Adrenal gland (tissue), 12 donors: Measurements from ENCODE around the gene RPP30. TPM values are rescaled to one million over a fixed set of nuclear protein-coding genes. Genes with fewer than 3 reads are reported as not detected.
A peak's percentile ranks its signal among the peaks of the same experiment; 100 is the strongest.

Experiments used
- DNase-seq, 7 donors: peaks; one replicate each; pipeline ENCODE4 v3.0.0-alpha.2; 2019 to 2020
- H3K27ac ChIP-seq, 5 donors: fragments of 200-600 bp; sonication (generic) in 4 of 5; 1 replicate in 3 of 5; 2 replicates in 2 of 5; pipeline versions ENCODE4 v1.5.1 to v1.8.0; 2016 to 2020; ENCODE audit warnings: mild to moderate bottlenecking in 1 of 5
- H3K27me3 ChIP-seq: fragments of 200-600 bp; 2 replicates; pipeline ENCODE4 v1.8.0; 2021
- H3K36me3 ChIP-seq, 2 donors: fragments of 200-600 bp; replicated peaks in 1 of 2; 1 replicate in 1 of 2; 2 replicates in 1 of 2; pipeline versions ENCODE4 v1.5.1 to v1.8.0; 2018 to 2022
- H3K4me1 ChIP-seq, 2 donors: fragments of 200-600 bp; replicated peaks in 1 of 2; 1 replicate in 1 of 2; 2 replicates in 1 of 2; pipeline versions ENCODE4 v1.5.1 to v1.8.0; 2018 to 2021
- H3K4me3 ChIP-seq, 4 donors: fragments of 200-600 bp; sonication (generic) in 3 of 4; one replicate each; pipeline ENCODE4 v1.5.1; 2016 to 2018
- H3K9me3 ChIP-seq, 3 donors: fragments of 200-600 bp; sonication (generic) in 1 of 3; replicated peaks in 1 of 3; 1 replicate in 2 of 3; 2 replicates in 1 of 3; pipeline versions ENCODE4 v1.5.1 to v1.8.0; 2016 to 2021
- POLR2A ChIP-seq, 2 donors: fragments of 450-650 bp; IDR thresholded peaks; one replicate each; pipeline ENCODE4 v1.6.1; 2017; ENCODE audit warnings: antibody characterized with exemption in 2 of 2, mild to moderate bottlenecking in 2 of 2, moderate library complexity in 1 of 2
- WGBS, 4 donors: extraction: QIAGEN DNeasy Blood & Tissue Kit in 2 of 4; methylation state at CpG; one replicate each; pipeline versions ENCODE4 v1.1.5 to v1.1.7; 2013 to 2017; 5-methylcytosine and 5-hydroxymethylcytosine counted together
- intact Hi-C, 2 donors: fragments of 100-400 bp; cut with DNase I; formaldehyde crosslinking; loops; one replicate each; pipeline versions ENCODE4 v1.14.1 to v1.15.0; 2022 to 2023
- polyA plus RNA-seq, 3 donors: library from polyadenylated mRNA; stranded (reverse); fragments of 200-250 nt in 2 of 3; fragments of 350-450 nt in 1 of 3; fragmentation: Illumina TruSeq in 1 of 3; extraction: RNeasy Lipid Tissue Mini Kit (QIAGEN cat#74804) in 1 of 3; gene quantifications; one replicate each; pipeline ENCODE4 v1.2.3, GENCODE V29; 2013 to 2014
- total RNA-seq, 9 donors: library from RNA; depleted of rRNA in 4 of 9; stranded (reverse); fragments of >200 nt in 4 of 9; fragments of 120-200 nt in 1 of 9; fragmentation: NEBNext Ultra II Directional in 1 of 9; extraction: Animal tissue kit (Norgen Biotek cat#: 25700) in 1 of 9; gene quantifications; one replicate each; pipeline versions ENCODE4 v1.1.0 to v1.2.4, GENCODE V29; 2013 to 2023
- TF ChIP-seq, protein P1 (sequence below), 6 experiments: fragments of 450-650 bp in 4 of 6; fragments of 200-600 bp in 2 of 6; sonication (generic) in 1 of 6; IDR thresholded peaks; 1 replicate in 5 of 6; 2 replicates in 1 of 6; pipeline versions ENCODE4 v1.5.1 to v1.8.0; 2016 to 2021; ENCODE audit warnings: antibody characterized with exemption in 6 of 6, mild to moderate bottlenecking in 2 of 6, moderate library complexity in 1 of 6
- donor health status: healthy with polysubstance abuse.
- donor health status: Bipolar disorder and iron deficiency.
- donor health status: DM: yes; HTN: yes; CAD: no.
- donor health status: DM: no; HTN: no; CAD: no.
- donor health status: DM: no; HTN: no; CAD: no.
- donor health status: DM: yes; HTN: yes; CAD: no.

The RPP30 gene
- total and polyA plus RNA-seq, 12 donors: 18.6 to 60.7 (median 27.5) TPM

DNA sequence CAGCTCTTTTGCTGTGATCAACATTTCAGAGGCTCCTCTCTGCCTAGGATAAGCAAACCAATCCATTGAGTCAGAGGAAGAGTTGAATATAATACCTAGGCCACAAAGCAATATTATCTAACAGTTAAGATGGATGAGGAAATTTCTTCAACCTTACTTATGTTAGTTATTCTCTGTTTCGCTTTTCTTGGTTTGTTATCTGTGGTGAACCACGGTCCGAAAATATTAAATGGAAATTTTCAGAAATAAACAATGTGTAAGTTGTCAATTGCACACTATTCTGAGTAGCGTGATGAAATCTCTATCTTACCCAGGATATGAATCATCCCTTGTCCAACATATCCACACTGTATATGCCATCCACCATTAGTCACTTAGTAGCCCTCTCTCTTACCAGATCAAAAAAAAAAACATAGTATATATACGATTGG is 12.4 kb upstream of the RPP30 start:
- H3K4me3 ChIP-seq: no peak overlapping the region
- TF ChIP-seq, protein P1, sequence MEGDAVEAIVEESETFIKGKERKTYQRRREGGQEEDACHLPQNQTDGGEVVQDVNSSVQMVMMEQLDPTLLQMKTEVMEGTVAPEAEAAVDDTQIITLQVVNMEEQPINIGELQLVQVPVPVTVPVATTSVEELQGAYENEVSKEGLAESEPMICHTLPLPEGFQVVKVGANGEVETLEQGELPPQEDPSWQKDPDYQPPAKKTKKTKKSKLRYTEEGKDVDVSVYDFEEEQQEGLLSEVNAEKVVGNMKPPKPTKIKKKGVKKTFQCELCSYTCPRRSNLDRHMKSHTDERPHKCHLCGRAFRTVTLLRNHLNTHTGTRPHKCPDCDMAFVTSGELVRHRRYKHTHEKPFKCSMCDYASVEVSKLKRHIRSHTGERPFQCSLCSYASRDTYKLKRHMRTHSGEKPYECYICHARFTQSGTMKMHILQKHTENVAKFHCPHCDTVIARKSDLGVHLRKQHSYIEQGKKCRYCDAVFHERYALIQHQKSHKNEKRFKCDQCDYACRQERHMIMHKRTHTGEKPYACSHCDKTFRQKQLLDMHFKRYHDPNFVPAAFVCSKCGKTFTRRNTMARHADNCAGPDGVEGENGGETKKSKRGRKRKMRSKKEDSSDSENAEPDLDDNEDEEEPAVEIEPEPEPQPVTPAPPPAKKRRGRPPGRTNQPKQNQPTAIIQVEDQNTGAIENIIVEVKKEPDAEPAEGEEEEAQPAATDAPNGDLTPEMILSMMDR (IDR thresholded peaks at IDR 0.05): no peak
- no peak for TF ChIP-seq POLR2A (IDR thresholded peaks at IDR 0.05)
- intact Hi-C loops: no loop called here
- H3K27ac ChIP-seq: no peak overlapping the region
- 71 to 84% (median 81%) methylated on average over 5 of the region's 5 CpGs for WGBS, 4 donors
- H3K27me3 ChIP-seq: peaks cover 30% of the 10 kb centered on the region
- DNase-seq: no peak
- no peaks in the 10 kb centered on the region for H3K9me3 ChIP-seq
- H3K4me1 ChIP-seq: peaks cover 0 to 10% of the 10 kb centered on the region in 2 donors
- no peaks in the 10 kb centered on the region for H3K36me3 ChIP-seq

DNA sequence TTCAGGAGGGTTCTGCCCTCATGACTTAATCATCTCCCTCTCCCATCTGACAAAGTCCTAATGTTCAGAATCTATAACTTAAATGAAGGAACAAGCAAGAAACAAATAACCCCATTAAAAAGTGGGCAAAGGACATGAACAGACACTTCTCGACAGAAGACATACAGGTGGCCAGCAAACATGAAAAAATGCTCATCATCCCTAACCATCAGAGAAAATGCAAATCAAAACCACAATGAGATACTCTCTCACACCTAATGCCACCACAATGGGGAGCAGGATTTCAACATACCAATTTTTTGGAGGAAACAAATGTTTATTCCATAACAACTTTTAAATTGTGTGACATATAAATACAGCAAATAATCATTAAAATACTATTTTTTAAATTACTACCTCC is 11.0 kb upstream of the RPP30 start:
- WGBS, 4 donors: 65 to 83% (median 76%) methylated on average over 1 of the region's 1 CpG
- intact Hi-C loops: loop anchor here (10.0 kb wide), 2 partner anchors 116 to 1066 kb away; no protein-coding TSS in a partner anchor
- DNase-seq: no peak

DNA sequence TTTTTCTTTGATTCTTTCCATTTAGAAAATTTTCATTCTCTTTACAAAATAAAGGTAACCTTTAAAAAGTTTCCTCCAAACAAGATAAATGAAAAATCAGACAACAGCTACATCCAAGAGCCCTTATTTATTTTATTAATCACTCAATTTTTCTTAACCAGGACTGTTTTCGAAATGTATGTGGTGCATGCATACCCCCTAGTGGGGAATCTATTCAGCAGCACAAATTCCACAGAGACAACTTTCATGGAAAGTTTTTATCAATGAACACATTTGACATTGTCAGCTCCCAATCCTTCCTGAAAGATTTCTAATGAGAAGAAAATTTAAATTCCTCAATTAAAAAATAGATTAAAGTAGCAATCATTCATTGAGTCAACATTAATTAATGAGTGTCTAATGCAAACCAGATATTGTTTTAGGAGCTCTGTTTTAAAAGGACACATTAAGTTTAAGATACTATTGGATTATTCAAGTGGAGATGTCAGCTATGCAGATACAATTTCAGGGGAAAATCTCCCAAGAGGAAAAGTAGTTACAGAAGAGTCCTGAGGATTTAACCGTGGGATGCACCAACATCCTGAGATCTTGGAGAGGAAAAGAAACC is 8.8 kb upstream of the RPP30 start:
- TF ChIP-seq POLR2A (IDR thresholded peaks at IDR 0.05): no peak
- TF ChIP-seq, protein P1 (IDR thresholded peaks at IDR 0.05): peak; percentile 53 to 77 (median 66)
- peaks cover 15% of the 10 kb centered on the region for H3K27me3 ChIP-seq
- H3K4me3 ChIP-seq: no peak overlapping the region
- no peaks in the 10 kb centered on the region for H3K9me3 ChIP-seq
- WGBS, 4 donors: 26 to 38% (median 30%) methylated on average over 2 of the region's 2 CpGs
- H3K4me1 ChIP-seq: peaks cover 0 to 5% of the 10 kb centered on the region in 2 donors
- no peaks in the 10 kb centered on the region for H3K36me3 ChIP-seq
- intact Hi-C loops: loop anchor here (2.0 to 10.0 kb wide), 3 partner anchors 112 to 1068 kb away; no protein-coding TSS in a partner anchor
- DNase-seq: peak in 1 of 7 donors; percentile 5
- H3K27ac ChIP-seq: no peak overlapping the region

More for the DNA sequence above, 11.0 kb upstream of the RPP30 start:
- Histone ChIP-seq H3K27ac (no peak overlapping the region), H3K9me3 (no peaks in the 10 kb centered on the region), H3K4me3 (no peak overlapping the region), H3K27me3 (peaks cover 21% of the 10 kb centered on the region), H3K36me3 (no peaks in the 10 kb centered on the region), H3K4me1 (peaks cover 0 to 10% of the 10 kb centered on the region in 2 donors)
- no peak for TF ChIP-seq POLR2A (IDR thresholded peaks at IDR 0.05)
- TF ChIP-seq, protein P1 (IDR thresholded peaks at IDR 0.05): no peak

DNA sequence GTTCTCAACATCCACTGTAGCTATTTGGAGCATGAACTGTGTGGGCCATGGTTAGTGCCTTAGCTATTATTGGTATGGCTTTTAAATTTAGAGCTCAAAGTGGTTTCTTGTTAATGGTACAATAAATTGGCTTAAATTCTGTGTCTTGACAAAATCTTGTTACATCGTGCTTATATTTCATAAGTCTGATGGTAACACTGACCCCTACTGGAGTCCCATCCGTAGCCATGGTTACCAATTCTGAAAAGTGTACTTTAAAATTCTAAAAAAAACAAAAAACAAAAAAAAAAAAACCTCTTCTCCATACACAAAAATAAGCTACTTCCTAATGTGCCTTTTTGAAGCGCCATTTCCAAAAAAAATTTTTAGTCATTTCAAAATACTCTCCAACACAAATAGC is 6.4 kb upstream of the RPP30 start:
- no peak overlapping the region for H3K27ac ChIP-seq
- DNase-seq: no peak
- intact Hi-C loops: loop anchor here (10.0 kb wide), 2 partner anchors 121 to 1071 kb away; no protein-coding TSS in a partner anchor
- no peak overlapping the region for H3K4me3 ChIP-seq
- WGBS, 4 donors: 23 to 31% (median 24%) methylated on average over 3 of the region's 3 CpGs
- peaks cover 15% of the 10 kb centered on the region for H3K27me3 ChIP-seq
- no peaks in the 10 kb centered on the region for H3K36me3 ChIP-seq
- no peaks in the 10 kb centered on the region for H3K9me3 ChIP-seq
- H3K4me1 ChIP-seq: no peaks in the 10 kb centered on the region
- TF ChIP-seq POLR2A (IDR thresholded peaks at IDR 0.05): no peak
- TF ChIP-seq, protein P1 (IDR thresholded peaks at IDR 0.05): peak in 1 of 6 experiments; percentile 13
